ENCODE results near the gene RAB11FIP3.
"Not testable (repeated sequence)": the region's sequence is repeated elsewhere in the genome, so short reads cannot be mapped to it uniquely, and the experiment has no call there.

RAB11FIP3 gene

GRCh38 chr16:496097-496886, 70.8 kb downstream of the RAB11FIP3 start:
- no peak for DNase-seq

GRCh38 chr16:497258-497657, 71.8 kb downstream of the RAB11FIP3 start:
- DNase-seq, result no peak

GRCh38 chr16:499924-500323, 74.5 kb downstream of the RAB11FIP3 start:
- no peak for DNase-seq

DNA sequence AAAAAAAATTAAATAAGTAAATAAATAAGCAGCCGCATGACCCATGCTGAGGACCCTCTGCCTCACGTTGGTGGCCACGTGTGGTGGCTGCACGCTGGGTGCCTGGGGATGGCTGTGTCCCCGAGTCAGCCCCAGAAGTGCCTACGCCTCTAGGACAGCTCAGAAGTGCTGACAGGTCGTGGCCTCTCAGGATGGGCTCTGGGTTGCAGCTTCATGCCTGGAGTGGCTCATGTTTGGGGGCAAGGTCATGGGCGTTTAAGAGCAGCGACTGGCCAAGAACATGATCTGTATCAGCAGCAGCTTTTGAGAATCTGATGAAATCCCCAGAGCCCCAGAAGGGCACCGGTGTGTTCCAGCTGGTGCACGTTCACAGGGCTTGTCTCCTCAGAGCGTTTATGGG, 75.3 kb downstream of the RAB11FIP3 start:
- no peak for DNase-seq

DNA sequence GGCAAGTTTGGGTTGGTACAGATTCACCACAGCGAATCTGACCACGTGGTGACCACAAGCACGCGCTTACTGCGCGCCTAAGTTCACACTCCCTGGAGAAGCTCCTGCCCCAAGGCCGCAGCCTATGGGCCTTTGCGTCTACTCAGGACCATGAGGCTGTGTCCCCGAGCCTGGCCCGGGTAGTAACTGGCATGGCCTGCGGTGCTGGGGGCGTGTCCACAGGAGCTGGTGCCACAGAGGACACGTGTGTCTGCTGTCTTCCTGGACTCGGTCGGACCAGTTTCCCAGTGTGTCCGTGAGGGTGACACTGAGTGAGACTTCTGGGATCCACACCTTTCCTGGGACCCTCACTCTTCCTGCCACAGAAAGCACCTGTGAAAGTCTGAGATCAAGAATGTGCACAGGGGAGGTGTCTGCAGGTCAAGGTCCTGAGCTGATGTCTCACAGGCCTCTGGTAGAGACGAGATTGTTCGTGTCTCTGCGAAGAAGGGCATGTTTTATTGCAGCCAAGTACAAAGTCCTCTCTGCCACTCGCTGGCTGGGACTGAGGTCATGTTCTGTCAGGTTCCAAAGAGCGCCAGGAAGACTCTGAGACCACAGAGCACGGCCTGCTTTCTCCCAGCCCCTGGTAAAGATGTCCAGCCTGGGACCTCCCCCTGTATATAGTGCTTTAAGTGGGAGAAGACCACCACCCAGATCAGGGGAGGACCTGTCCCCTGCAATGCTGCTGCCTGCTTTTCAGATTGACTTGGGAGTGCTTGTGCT, 76.9 kb downstream of the RAB11FIP3 start:
- DNase-seq, result no peak

GRCh38 chr16:503150-504071, 78.0 kb downstream of the RAB11FIP3 start:
- DNase-seq, result no peak

DNA sequence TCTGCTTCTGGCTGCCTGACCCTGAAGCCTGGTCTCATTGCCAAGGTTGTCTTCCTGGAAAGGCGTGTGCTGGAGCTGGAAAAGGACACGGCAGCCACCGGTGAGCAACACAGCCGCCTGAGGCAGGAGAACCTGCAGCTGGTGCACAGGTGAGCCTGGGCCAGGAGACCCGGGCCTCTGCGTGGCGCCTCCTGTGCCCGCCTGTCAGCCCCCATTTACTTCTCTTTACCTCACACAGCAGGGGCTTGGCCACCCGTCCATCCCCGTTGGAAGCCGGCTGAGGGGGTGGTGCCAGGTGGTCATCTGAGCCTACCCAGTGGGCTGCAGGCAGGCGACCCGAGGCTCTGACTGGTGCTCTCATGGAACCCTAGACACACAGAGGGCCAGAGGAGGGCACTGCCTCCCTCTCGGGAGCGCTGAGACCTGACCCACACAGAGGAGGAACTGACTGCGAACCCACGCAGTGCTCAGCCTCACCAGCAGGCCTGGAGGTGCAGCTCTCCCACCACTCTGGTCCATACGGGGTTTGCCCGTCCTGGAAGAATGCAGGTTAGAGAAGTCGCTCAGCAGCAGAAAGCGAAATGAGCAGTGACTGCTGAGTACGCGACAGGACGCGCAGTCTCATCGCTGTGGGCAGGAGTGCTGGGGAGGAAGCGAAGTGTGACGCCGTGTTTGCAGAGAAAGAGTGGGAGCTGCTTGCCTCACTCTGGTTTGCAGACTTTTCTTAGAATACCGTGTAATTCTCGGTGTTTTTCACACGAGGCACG, 80.2 kb downstream of the RAB11FIP3 start:
- no peak for DNase-seq

DNA sequence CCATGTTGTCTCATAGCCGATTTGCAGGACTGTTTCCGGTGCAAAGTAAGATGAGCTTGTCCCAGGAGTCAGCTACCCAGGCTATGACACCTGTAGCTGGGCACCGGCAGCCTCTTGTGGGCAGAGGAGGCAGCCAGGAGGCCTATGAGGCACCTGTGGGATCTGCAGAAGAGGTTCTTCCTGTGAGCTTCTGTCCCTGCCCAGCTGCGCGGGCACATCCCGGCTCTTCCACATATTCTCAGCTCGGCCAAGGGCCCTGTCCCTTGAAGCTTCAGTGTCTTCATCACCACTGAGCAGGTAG, 80.7 kb downstream of the RAB11FIP3 start:
- DNase-seq, result no peak

GRCh38 chr16:507527-507926, 82.1 kb downstream of the RAB11FIP3 start:
- not testable (repeated sequence) for DNase-seq

DNA sequence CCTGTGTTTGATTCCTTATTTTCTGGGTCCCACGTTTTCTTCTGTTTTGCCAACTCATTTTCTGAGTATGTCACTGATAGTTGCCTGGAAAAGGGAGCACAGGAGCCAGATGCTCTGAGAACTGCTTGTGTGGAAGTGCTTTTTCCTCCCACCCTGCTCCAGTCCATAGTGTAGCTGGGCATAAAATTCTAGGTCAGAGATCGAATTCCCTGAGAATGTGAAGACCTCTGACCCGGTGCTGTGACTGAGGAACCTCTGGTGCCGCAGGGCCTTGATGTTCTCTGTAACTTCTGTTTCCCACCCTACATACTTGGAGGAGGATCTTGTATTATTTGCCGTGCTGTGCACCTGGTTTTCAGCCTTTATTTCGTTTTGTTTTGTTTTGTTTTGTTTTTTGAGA, 82.5 kb downstream of the RAB11FIP3 start:
- no peak for DNase-seq

- peak in 3 of 4 experiments; percentile 40 to 52 (median 43) for DNase-seq
Measured at GRCh38 chr16:508884-509736, 83.7 kb downstream of the RAB11FIP3 start.

DNA sequence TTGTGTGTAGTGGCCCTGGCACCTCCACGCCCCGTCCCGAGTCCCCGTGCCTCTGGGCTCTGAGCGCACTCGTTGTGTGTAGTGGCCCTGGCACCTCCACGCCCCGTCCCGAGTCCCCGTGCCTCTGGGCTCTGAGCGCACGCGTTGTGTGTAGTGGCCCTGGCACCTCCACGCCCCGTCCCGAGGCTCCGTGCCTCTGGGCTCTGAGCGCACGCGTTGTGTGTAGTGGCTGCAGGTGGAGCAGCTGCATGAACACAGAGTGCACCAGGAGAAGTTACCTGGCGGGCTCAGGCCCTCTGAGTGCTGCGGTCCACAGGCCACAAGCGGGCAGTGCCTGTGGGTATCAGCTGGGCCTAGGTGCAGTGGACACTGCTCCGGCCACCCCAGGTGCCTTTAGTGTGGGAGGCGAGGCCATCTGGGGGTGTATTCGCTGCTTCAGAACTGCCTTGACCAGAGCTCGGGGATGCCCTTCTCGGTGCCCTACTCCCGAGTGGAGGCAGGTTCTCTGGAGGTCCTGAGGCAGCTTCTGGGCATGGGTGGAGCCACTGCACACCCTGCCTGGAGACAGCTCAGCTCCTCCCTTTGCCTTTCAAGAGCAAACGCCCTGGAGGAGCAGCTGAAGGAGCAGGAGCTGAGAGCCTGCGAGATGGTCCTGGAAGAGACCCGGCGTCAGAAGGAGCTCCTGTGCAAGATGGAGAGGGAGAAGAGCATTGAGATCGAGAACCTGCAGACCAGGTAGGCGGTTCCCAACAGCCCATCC, 84.8 kb downstream of the RAB11FIP3 start:
- DNase-seq, result no peak

GRCh38 chr16:512802-513201, 87.4 kb downstream of the RAB11FIP3 start:
- no peak for DNase-seq

GRCh38 chr16:513950-514349, 88.5 kb downstream of the RAB11FIP3 start:
- no peak for DNase-seq

- DNase-seq, result no peak
Measured at GRCh38 chr16:515175-515938, 89.9 kb downstream of the RAB11FIP3 start.

GRCh38 chr16:515939-516226, 90.4 kb downstream of the RAB11FIP3 start:
- no peak for DNase-seq

DNA sequence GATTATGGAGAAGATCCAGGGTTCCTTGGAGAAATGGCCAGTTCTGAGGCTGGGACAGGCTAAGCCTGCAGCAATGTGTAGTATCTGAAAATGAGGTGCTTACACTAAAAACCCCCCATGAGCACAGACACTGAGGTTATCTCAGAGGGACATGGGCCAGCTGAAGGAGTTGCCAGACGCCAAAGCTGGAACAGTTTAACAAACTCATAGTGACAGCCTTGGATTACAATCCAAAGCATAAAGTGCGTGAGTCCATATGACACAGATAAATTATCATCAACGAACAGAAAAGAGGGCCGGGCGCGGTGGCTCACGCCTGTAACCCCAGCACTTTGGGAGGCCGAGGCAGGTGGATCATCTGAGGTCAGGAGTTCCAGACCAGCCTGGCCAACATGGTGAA, 90.9 kb downstream of the RAB11FIP3 start:
- DNase-seq, result no peak

GRCh38 chr16:518858-519257, 93.4 kb downstream of the RAB11FIP3 start:
- DNase-seq, result no peak

DNA sequence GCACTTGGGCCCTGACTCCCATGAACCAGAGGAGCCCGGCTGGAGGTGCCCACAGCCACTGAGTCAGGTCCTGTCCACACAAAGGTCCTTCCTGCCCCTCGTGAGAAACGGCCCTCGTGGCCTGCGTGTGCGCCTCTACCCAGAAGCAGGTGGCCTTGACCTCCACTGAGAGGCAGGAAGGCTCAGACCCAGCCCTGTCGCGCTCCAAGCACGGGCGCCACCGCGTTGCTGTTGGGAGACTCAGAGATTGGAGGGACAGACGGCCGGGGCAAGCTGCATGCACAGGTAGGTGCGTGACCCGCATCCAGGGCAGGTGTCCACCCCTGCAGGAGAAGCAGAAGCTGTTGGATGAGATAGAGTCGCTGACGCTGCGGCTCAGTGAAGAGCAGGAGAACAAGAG, 94.0 kb downstream of the RAB11FIP3 start:
- DNase-seq, result no peak

Data from suppressor macrophage (primary cell).